KOPT-K1 (cell line): ENCODE results near the gene EEF2.

Source experiments
- H3K27ac ChIP-seq: fragments of 200-600 bp; sonication (generic); 2 replicates; pipeline ENCODE4 v1.5.1; 2016; ENCODE audit warnings: antibody characterized with exemption, mild to moderate bottlenecking, low read depth, low read length; ENCODE audit not compliant: poor library complexity, severe bottlenecking
- H3K36me3 ChIP-seq: fragments of 200-600 bp; sonication (generic); 2 replicates; pipeline ENCODE4 v1.5.1; 2017; ENCODE audit warnings: antibody characterized with exemption, mild to moderate bottlenecking, low read length, moderate library complexity; ENCODE audit not compliant: insufficient read depth
- H3K9me3 ChIP-seq: fragments of 200-600 bp; sonication (generic); 2 replicates; pipeline ENCODE4 v1.5.1; 2017; ENCODE audit warnings: antibody characterized with exemption, low read length, mild to moderate bottlenecking; ENCODE audit not compliant: insufficient read depth, poor library complexity, severe bottlenecking

EEF2 gene

DNA sequence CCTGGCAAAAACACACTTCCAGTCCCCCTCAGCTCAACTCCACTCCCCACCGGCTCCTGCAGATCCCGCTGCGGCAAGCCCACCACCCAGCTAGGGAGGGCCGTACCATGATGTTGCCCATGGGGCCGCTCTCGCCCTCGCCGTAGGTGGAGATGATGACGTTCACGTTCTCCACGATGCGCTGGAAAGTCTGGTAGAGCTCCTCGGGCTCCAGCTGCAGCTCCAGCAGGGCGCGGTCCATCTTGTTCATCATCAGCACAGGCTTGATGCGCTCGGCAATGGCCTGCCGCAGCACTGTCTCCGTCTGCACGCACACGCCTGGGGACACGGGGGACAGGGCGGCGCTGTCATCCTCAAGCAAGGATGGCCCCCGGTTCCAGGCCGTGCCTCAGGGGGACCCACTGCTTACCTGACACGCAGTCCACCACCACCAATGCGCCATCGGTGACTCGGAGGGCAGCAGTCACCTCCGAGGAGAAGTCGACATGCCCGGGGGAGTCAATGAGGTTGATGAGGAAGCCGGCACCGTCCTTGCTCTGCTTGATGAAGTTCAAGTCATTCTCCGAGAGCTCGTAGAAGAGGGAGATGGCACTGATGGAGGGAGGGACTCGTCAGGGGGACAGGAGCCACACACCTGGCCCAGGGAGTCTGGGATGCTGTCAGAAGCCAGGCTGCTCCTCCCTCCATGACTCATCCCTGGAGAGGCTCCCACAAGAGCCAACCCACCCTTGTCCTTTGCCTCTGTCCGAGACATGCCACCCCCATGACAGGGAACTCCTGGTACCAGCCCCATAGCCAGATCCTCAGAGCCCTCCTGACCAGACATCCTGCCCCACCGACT lies 2.3 kb downstream of the EEF2 start:
- Histone ChIP-seq H3K36me3 (peaks cover 68% of the 10 kb centered on the region), H3K9me3 (no peaks in the 10 kb centered on the region), H3K27ac (peak overlapping the region; percentile 84)

DNA sequence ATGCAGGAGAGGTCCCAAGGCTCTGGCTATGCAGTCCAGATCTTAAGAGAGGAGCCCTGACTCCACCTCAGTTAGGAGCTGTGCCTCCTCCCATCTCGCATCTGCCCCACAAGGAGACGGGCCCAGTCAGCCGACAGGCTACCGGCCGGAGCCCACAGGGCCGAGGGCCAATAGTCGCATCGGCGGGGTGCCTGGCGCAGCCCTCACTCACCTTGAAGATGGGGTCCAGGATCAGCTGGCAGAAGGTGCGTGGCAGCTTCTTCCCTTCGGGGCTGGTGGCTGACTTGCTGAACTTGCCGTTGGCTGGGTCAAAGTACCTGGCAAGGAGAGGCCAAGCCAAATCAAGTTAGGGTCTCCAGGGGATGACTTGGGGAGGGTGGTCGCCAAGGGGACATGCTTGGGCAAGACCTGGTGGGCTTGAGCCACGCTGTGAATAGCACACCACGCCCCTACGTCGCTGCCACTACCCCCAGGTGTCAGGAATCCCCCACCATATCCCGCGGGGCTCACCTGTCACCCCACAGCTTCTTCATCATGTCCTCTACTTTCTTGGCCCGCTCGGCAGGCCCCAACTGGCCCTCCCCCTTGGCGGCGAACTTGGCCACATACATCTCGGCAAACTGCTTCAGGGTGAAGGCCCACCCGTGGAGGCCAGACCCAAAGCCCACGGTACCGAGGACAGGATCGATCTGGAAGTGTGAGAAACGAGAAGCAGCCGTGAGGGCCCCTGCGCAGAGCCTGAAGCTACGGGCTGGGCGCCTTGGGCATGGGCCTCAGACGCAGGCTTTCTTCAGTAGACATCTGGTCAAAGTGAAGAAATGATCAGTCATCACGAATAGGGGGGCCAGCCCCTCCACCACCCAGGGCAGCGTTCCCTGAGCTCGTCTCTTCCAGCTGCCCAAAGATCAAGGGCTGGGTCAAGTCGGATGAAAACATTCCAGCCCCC lies 3.3 kb downstream of the EEF2 start:
- no peaks in the 10 kb centered on the region for H3K9me3 ChIP-seq

GRCh38 chr19:3981373-3981735 lies 3.9 kb downstream of the EEF2 start:
- Histone ChIP-seq H3K9me3 (no peaks in the 10 kb centered on the region), H3K27ac (no peak overlapping the region), H3K36me3 (peaks cover 84% of the 10 kb centered on the region)

More for the DNA sequence above, 3.3 kb downstream of the EEF2 start:
- H3K27ac ChIP-seq = no peak overlapping the region
- peaks cover 77% of the 10 kb centered on the region for H3K36me3 ChIP-seq

GRCh38 chr19:3980353-3981251 lies 4.7 kb downstream of the EEF2 start:
- no peak overlapping the region for H3K27ac ChIP-seq
- no peaks in the 10 kb centered on the region for H3K9me3 ChIP-seq

DNA sequence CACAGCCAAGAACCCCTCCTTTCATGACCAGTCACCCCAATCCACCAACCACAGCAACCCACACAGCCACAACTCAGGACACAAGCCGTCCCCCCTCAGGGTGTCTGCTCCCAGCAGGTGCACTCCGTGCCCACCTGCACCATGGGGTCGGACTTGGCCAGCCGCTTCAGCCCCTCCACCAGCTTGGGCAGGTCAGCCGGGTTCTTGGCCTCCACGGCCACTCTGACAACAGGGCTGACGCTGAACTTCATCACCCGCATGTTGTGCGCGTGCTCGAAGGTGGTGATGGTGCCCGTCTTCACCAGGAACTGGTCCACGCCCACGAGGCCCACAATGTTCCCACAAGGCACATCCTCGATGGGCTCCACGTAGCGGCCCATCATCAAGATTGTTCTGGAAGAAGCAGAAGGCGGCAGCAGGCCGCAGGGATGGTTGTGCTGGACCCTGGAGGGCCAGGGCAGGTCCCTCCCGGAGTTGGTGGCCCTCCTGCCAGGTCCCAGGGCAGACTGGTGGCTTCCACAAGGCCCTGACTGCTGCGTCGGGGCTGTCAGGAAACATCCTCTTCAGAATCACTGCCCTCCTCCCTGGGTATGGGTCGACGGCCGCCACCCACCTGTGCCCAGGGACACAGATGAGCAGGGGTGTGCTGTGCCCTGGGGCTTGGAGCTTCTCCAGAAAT lies 5.5 kb downstream of the EEF2 start:
- Histone ChIP-seq H3K36me3 (peaks cover 99% of the 10 kb centered on the region), H3K27ac (no peak overlapping the region), H3K9me3 (no peaks in the 10 kb centered on the region)

More at GRCh38 chr19:3980353-3981251, 4.7 kb downstream of the EEF2 start:
- H3K36me3 ChIP-seq = peaks cover 91% of the 10 kb centered on the region

- Histone ChIP-seq H3K9me3 (no peaks in the 10 kb centered on the region), H3K27ac (no peak overlapping the region), H3K36me3 (peaks cover 94% of the 10 kb centered on the region)
Measured at GRCh38 chr19:3979289-3979673, 6.0 kb downstream of the EEF2 start.

DNA sequence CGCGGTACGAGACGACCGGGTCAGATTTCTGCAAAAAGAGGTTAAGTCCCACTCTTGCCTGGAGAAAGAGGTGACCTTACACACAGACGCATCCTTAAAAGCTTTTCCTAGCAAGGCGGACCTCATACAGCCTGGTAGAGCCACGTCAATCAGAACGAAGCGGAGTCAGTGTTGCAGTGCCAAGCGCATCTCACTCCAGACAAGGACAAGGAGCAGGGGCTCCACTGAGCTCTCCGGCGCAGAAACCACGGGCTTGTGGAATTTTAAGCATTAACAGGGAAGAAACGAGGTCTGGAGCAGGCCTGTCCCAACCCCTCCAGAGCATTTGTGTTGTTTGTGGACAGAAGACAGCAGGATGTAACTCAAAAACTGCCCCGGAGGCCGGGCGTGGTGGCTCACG lies 7.1 kb downstream of the EEF2 start:
- H3K9me3 ChIP-seq = no peaks in the 10 kb centered on the region
- H3K27ac ChIP-seq = no peak overlapping the region
- peaks cover 83% of the 10 kb centered on the region for H3K36me3 ChIP-seq

- H3K36me3 ChIP-seq = peaks cover 77% of the 10 kb centered on the region
- H3K9me3 ChIP-seq = no peaks in the 10 kb centered on the region
- H3K27ac ChIP-seq = no peak overlapping the region
Measured at GRCh38 chr19:3977242-3978143, 7.8 kb downstream of the EEF2 start.

DNA sequence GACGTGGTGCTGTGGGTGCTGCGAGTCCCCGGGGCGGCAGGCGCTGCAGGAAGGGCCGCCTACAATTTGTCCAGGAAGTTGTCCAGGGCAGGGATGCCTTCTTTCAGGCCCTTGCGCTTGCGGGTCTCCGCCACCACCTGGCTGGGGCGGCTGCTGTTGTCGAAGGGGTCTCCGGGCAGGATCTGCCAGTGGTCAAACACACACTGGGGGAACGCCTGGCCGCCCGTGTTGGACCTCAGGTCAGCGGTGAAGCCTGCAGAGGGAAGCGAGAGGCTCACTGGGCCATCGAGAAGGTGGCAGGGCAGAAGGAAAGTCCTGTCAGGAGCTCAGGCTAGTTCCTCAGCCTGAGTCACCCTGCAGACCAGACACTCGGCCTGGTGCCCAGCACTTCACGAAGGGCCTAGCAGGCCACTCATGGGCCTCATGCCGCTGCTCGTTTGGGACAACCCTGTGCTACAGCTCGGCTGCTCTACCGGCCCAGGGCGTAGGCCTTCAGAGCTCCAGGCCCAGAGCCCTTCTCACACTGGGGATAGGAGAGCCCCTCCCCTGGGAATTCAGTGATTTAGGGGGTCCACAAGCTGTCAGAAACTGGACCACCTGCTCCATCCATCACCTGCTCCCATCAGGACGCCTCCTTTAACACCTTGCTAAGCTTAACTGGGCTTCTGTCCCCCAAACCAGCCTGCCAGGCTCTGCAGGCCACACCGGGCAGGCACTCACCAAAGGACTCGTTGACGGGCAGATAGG lies 8.6 kb downstream of the EEF2 start:
- Histone ChIP-seq H3K27ac (no peak overlapping the region), H3K36me3 (peaks cover 68% of the 10 kb centered on the region)

GRCh38 chr19:3975637-3976087 lies 9.6 kb downstream of the EEF2 start:
- H3K27ac ChIP-seq = no peak overlapping the region
- H3K36me3 ChIP-seq = peaks cover 58% of the 10 kb centered on the region
- H3K9me3 ChIP-seq = no peaks in the 10 kb centered on the region

More for the DNA sequence above, 8.6 kb downstream of the EEF2 start:
- H3K9me3 ChIP-seq = no peaks in the 10 kb centered on the region

DNA sequence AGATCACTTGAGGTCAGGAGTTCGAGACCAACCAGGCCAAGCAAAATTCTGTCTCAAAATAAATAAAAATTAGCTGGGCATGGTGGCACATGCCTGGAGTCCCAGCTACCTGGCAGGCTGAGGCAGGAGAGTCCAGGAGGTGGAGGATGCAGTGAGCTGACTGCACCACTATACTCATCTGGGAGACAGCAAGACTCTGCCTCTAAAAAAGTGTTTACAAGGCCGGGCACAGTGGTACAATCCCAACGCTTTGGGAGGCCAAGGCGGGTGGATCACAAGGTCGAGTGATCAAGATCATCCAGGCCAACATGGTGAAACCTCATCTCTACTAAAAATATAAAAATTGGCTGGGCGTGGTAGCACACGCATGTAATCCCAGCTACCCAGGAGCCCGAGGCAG lies 10.1 kb downstream of the EEF2 start:
- Histone ChIP-seq H3K36me3 (peaks cover 53% of the 10 kb centered on the region), H3K9me3 (no peaks in the 10 kb centered on the region), H3K27ac (no peak overlapping the region)

DNA sequence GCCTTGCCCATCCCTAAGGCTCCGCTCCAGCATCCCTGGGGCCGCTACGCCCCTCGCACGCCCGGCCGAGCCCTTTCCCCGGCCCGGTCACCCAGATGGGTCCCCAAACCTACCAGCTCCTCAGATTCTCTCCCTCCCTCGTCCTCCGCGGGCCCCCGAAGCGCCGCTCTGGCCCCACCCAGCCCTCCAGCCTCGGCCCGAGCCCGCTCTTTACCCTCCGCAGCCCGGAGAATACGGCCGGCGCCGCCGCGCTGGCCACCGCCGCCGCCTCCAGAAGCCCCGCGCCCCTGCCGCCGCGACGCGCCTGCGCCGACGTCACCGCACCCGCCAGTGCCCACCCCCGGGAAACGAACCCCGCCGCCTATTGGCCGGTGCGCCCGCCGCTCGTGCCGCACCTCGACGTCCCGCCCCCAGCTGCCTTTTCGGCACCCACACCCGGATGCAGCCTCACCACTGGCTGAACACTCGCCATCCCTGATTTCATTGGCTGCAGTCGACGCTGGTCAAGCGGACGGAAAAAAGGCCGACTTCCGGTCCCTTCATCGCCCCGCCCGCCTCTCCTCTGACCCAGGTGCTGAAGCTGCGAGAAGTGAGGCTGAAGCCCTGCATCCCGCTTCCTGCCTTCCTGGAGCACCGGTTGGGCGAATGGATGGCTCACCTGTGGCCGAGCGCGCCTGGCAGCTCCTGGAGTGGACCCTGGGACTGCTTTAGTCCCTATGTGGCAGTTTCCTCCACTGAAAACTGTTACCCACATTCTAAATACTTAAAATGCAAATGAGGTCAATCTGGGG lies 14.3 kb downstream of the EEF2 start, which contains the start of gene DAPK3:
Gene DAPK3 (minus strand): TSS at position 292 of the 791 bp plus-strand sequence. CDS start 1,364 bp downstream, outside the sequence.
- H3K27ac ChIP-seq = peak within 1 kb of the TSS; percentile 63
- no peaks in the 10 kb centered on the region for H3K9me3 ChIP-seq
- peaks cover 46% of the 10 kb centered on the region for H3K36me3 ChIP-seq
